GM21390 (cell line): Measurements from ENCODE around the gene AIFM3.
"Not testable (repeated sequence)": the region's sequence is repeated elsewhere in the genome, so short reads cannot be mapped to it uniquely, and the experiment has no call there.

Experiments used
- ATAC-seq: cut with Tn5 transposase; IDR thresholded peaks from one replicate; pipeline ENCODE4 v1.9.1; 2021; ENCODE audit not compliant: unreplicated experiment

The AIFM3 gene

DNA sequence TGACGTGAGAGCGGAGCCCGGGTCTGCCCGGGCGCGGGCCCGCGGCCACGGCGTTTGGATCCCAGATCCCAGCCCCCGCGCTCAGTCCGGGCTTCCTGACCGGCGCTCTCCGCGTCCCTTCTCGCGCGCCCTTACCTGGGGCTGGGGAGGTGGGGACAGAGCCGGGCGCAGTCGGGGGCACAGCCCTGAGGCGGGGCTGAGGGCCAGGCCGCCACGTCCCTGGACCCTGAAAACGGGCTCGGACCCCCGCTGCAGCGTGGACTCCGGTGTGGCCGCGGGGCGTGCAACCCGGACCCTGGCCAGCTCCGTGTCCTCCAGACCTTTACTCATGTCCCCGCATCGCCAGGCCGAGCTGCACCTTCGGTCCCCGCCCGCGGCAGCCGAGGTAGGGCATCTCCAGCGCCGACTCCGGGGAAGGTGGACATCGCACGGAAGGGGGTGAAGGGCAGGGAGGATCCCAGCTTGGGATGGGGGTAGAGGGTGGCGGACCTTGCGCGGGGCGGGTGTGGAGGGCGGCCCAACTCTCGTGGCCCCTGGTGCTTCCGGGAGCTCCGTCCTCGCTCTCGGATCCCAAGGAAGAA lies 9.9 kb upstream of the AIFM3 start:
- ATAC-seq: no peak

- no peak for ATAC-seq
Observed at GRCh38 chr22:20957683-20958431, 9.2 kb upstream of the AIFM3 start.

DNA sequence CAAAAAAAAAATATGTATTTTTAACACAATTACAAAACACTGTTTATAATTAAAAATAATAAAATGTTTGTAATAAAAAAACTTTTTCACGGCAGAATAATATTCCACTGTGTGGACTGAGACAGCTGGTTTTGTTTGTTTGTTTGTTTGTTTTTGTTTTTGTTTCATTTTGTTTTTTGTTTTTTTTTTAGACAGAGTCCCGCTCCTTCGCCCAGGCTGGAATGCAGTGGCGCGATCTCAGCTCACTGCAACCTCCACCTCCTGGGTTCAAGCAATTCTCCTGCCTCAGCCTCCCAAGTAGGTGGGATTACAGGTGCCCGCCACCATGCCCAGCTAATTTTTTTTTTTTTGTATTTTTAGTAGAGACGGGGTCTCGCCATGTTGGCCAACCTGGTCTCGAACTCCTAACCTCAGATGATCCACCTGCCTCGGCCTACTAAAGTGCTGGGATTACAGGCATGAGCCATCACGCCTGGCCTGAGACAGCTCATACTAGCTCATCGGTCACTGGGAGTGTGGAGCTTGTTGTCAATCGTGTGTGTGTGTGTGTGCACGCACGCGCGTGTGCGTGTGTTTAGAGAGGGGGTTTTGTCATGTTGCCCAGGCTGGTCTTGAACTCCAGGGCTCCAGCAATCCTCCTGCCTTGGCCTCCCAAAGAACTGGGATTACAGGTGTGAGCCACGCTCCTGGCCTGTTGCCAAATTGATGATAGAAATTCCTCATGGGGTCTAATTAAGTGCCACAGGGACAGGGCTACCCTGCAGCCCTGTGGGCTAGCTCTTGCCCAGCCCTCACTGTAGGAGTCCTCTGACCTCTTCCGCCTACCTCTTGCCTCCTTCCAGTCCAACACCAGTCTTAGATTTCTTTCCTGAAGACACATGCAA lies 7.2 kb upstream of the AIFM3 start:
- ATAC-seq: no peak

GRCh38 chr22:20960609-20961008 lies 6.4 kb upstream of the AIFM3 start:
- ATAC-seq: no peak

GRCh38 chr22:20962491-20962945 lies 4.5 kb upstream of the AIFM3 start:
- ATAC-seq: no peak

- no peak for ATAC-seq
Observed at GRCh38 chr22:20963201-20964052, 3.6 kb upstream of the AIFM3 start.

DNA sequence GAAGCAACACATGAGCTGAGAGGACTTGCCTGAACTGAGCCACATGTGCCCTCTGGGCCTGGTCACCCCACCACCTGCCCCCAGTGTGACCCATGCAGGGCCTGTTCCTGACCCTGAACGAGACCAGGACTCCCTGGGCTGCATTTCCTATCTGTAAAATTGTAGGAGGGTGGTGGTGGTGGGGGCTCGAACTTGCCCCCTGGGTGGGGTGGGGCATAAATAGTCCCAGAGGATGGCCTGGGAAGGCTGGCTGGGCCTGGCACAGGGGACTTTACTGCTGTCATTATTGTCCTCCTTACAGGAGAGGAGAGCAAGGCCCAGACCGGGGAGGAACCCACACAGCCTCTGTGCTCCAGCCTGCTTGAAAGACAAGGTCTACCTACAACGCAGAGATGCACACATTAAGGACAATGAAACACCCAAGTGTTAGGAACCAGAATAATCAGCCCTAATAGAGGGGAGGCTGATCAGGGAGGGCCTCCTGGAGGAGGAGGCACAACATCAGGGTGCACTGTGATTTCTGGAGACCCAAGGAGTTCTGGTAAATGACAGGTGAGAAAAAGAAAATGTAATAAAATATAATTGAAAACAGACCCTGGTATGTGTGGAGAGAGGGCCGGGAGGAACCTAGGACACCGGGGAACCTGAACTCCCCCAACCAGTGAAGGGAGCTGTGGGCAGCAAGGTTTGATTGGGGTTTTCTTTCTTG lies 2.8 kb upstream of the AIFM3 start:
- ATAC-seq: no peak

DNA sequence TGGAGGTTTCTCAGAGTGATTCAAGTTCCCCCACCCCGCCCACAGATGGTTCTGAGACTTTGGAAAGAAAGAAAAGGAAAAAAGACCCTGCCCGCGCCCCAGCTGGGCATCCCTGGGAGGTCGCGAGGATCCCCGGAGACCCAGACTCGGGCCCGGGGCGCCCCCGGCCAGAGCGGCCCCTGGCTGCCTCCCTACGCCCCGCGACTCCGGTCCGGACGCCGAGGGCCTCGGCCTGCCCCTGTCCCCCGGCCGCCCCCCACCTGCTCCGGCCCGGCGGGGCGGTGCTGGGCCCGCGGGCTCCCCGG lies 2.3 kb upstream of the AIFM3 start:
- ATAC-seq: no peak

- no peak for ATAC-seq
Observed at GRCh38 chr22:20965104-20965887, 1.8 kb upstream of the AIFM3 start.

- ATAC-seq: no peak
Observed at GRCh38 chr22:20965888-20966855, 883 bp upstream of the AIFM3 start.

GRCh38 chr22:20967697-20968211 lies 699 bp downstream of the AIFM3 start:
- no peak for ATAC-seq

DNA sequence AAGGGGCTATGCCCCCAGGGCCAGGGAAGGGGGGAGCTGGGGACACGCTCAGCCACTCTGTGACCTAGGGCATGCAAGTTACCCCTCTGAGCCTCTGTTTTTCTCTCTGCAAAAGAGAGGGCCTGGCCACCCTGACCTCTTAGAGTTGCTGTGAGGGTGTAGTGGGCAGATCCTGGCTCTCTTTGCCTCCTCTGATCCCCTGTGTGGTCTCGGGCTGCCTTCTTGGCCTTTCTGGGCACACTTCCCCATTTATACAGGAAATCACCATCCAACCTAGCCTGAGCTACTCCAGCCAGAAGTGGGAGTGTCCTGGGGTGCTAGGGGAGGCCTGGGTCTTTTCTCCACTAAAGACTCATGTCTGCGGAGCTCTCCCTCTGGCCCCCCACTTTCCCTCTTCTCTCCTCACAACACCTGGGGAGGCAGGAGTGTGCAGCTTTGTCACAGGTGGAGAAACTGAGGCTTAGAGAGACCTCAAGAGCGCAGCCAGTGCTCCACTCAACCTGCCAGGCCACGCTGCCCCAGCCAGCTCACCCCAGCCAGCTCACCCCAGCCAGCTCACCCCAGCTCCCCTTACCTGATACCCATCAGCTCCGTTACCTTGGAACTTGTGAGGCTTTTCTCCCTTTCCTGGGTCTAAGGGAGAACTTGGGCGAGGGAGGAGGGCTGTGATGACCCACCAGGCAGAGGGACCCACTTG lies 1.4 kb downstream of the AIFM3 start:
- ATAC-seq: no peak

DNA sequence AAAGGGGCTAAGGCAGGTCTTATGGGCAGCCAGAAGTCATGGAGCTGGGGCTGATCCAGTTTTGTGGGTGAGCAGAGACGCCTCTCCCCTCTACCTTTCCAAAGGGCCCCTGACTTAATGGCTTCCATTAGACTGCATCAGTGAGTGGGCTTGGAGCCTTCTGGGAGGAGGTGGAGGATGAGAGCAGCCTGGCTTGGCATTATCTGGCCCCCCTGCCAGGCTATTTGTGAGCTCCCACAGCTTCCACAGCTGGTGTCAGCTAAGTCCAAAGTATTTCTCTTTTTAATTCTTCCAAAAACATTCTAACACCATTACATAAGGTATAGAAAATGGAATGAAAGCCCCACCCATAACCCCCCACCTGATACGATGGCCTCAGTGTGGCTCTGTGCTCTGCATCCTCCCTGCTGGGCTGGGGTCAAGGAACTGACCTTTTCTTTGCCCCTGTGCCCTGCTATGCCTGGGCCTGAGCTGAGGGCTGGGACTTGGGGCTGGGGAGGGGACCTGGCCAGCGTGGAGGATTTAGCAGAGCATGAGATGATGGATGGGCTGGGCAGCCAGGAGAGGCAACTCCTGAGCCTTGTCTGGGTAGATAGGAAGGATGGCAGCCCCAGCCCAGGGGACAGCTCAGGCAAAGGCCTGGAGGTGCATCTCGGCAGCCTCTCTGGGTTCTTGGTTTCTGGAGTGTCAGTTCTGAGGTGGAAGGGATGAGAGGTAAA lies 4.0 kb downstream of the AIFM3 start:
- ATAC-seq: no peak

DNA sequence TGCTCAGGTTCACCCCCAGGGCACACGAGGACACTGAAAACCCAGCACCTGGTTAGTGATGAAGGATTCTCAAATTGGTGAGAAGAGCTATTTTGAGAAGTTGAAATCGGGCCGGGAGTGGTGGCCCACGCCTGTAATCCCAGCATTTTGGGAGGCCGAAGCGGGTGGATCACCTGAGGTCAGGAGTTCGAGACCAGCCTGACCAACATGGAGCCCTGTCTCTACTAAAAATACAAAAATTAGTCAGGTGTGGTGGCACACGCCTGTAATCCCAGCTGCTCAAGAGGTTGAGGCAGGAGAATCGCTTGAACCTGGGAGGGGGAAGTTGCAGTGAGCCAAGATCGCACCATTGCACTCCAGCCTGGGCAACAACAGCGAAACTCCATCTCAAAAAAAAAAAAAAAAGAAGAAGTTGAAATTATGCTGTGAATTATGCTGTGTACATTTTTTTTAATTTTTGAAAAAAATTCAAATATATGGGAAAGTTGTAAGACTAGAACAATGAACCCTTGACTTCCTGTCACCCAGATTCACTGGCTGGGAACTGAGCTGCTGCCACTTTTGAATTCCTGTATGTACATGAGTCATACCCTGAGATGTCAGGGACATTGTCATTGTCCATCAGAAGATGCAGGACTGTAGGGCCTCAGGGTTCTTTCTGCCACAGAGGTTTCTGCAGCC lies 5.1 kb downstream of the AIFM3 start:
- not testable (repeated sequence) for ATAC-seq

DNA sequence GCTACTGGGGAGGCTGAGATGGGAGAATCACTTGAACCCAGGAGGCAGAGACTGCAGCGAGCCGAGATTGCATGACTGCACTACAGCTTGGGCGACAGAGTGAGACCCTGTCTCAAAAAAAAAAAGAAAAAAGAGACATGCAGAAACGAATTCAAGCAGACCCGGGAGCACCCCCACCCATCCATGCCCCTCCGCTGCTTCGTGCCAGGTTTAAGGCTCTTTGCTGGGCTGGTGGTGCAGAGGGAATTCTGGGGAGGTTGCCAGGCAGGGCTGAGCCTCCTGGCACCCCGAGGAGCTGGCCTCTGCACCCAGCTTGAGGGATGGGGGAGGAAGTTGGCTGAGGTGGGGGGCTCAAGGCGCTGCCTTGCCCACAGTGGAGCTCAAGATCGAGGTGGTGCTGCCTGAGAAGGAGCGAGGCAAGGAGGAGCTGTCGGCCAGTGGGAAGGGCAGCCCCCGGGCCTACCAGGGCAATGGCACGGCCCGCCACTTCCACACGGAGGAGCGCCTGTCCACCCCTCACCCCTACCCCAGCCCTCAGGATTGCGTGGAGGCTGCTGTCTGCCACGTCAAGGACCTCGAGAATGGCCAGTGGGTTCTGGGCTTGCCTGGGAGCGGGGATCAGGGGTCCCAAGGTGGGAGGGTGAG lies 6.0 kb downstream of the AIFM3 start:
- no peak for ATAC-seq
